C4-2B (cell line): ENCODE results near the gene LPP.

Experiments used
- H3K27ac ChIP-seq: fragments of 450-650 bp; 2 replicates; pipeline ENCODE4 v1.5.1; 2017
- ZFX ChIP-seq: fragments of 450-650 bp; IDR thresholded peaks from 2 replicates; pipeline ENCODE4 v1.6.1; 2017
- TF ChIP-seq, protein P1 (sequence below): fragments of 450-650 bp; conservative IDR thresholded peaks from 2 replicates; pipeline ENCODE4 v1.5.1; 2017; ENCODE audit warnings: mild to moderate bottlenecking

LPP gene

GRCh38 chr3:188901671-188902287, 747.8 kb downstream of the LPP start:
- no peak overlapping the region for H3K27ac ChIP-seq
- no peak for TF ChIP-seq ZFX
- TF ChIP-seq, protein P1, sequence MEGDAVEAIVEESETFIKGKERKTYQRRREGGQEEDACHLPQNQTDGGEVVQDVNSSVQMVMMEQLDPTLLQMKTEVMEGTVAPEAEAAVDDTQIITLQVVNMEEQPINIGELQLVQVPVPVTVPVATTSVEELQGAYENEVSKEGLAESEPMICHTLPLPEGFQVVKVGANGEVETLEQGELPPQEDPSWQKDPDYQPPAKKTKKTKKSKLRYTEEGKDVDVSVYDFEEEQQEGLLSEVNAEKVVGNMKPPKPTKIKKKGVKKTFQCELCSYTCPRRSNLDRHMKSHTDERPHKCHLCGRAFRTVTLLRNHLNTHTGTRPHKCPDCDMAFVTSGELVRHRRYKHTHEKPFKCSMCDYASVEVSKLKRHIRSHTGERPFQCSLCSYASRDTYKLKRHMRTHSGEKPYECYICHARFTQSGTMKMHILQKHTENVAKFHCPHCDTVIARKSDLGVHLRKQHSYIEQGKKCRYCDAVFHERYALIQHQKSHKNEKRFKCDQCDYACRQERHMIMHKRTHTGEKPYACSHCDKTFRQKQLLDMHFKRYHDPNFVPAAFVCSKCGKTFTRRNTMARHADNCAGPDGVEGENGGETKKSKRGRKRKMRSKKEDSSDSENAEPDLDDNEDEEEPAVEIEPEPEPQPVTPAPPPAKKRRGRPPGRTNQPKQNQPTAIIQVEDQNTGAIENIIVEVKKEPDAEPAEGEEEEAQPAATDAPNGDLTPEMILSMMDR: no peak

DNA sequence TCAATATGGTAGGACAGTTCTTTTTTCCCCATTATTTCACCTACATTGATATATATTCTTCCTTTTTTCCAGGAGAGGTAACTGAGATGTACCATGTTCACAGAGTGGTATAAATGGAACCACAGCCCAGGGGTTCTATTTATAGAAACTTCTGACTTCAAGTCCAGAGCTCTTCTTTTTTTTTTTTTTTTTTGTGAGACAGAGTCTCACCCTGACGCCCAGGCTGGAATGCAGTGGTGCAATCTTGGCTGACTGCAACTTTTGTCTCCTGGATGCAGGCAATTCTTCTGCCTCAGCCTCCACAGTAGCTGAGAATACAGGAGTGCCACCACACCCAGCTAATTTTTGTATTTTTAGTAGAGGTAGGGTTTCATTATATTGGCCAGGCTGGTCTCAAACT, 750.7 kb downstream of the LPP start:
- TF ChIP-seq, protein P1: no peak
- no peak for TF ChIP-seq ZFX
- H3K27ac ChIP-seq: no peak overlapping the region

DNA sequence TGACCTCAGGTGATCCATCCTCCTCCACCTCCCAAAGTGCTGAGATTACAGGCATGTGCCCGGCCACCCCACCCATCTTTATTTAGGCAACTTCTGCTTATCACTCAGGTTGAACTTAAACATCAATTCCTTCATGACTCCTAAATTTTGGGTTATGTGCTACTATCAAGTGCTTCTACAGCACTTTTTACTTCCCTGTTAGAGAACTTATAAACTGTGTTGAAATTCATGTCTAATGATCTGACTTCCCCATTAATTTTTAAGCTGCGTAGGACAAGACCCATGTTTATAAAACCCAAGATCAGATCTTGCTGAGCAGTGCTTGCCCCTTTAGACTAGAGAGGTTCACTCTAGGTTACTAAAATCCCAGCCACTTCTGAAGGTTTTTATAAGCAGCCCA, 751.6 kb downstream of the LPP start:
- TF ChIP-seq, protein P1: no peak
- TF ChIP-seq ZFX: no peak
- no peak overlapping the region for H3K27ac ChIP-seq

GRCh38 chr3:188906236-188906635, 752.3 kb downstream of the LPP start:
- H3K27ac ChIP-seq: no peak overlapping the region
- TF ChIP-seq ZFX: no peak
- TF ChIP-seq, protein P1: no peak

DNA sequence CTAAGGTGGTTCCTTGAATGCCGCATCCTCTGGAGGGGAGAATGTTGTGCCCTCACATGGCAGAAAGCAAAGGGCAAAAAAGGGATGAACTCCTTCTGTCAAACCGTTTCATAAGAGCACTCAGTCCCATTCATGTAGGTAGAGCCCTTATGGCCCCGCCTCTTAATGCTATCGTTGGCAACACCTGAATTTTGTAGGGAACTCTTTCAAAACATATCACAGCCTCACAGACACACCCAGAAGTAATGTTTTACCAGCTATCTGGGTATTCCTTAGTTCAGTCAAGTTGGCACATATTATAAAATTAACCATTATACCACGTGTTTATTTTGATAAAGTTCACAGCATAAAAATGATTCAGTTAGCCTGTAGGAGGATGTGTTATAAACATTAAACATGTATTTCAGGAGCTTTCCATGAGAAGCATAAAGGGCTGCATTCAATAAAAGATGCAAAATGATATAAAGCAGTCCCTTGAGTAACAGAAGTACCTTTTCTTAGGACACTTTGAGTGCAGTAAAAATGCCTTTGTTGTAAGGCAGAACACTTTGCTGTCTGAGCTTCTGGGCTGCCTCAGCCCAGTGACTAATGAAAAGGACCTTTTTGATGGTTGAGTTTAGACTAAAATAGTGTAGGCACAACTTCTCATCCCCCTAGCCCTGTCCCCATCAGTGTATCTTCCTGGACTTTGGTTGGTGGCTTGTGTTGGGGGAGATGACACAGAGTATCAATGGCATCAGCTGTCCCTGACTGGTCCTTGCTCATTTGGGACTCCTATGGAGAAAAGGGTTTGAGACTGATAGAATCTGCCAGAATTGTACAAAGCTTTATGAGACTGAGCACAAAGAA, 754.3 kb downstream of the LPP start:
- no peak overlapping the region for H3K27ac ChIP-seq
- TF ChIP-seq ZFX: no peak
- TF ChIP-seq, protein P1: no peak

DNA sequence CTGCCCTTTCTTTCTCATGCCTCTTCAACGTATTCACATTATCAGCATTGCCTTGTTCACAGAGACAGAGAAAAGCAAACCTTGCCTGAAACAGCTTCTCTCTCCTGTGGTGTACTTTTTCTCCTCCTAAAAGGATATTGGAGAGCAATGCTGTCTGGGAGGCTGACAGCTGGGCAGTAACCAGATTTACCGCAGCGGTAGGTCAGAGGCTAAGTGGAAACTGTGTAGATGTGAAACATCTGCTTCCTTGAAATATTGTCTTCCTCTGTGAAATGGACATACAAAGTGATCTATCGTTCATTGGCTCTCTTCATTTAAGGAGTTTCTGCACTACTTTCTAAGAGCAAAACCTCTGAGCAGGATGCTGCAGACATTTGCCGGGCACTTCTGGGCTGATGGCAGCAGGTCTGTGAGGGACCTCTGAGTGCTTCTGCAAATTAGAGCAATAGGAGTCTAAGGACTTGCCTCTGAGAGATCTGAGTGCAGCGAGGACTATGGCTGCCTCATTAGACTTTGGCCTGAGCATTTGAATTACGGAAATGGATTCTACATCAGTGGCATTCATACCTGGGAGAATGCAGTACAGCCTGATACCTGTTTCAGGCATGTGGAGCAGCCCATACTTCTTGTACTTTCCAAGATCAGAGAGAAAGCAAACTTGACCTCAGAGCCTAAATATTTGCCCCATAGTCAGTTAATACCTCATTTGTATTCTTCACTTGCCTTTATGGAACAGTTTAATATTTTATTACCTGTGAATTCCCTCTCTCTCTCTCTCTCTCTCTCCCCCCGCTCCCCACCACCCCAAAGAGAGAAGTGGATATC, 757.3 kb downstream of the LPP start:
- TF ChIP-seq ZFX: no peak
- TF ChIP-seq, protein P1: no peak
- H3K27ac ChIP-seq: no peak overlapping the region

DNA sequence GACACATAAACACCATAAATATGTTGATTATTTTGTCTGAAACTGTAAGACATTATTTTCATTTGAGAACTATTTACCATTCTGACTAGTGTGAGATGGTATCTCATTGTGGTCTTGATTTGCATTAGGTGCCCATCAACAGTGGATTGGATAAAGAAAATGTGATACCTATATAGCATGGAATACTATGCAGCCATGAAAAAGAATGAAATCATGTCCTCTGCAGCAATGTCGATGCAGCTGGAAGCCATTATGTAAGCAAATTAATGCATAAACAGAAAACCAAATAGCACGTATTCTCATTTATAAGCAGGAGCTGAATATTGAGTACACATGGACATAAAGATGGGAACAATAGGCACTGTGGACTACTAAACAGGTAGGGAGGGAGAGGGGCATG, 759.1 kb downstream of the LPP start:
- TF ChIP-seq, protein P1: no peak
- no peak for TF ChIP-seq ZFX
- H3K27ac ChIP-seq: no peak overlapping the region
